ENCODE data around the gene STC2. TPM values are rescaled to one million over a fixed set of nuclear protein-coding genes. Genes with fewer than 3 reads are reported as not detected.

Gene STC2
- total and polyA plus RNA-seq, 2 of the 4 experiments (the other 2 are of a cell fraction), result 87.5 to 270 TPM

DNA sequence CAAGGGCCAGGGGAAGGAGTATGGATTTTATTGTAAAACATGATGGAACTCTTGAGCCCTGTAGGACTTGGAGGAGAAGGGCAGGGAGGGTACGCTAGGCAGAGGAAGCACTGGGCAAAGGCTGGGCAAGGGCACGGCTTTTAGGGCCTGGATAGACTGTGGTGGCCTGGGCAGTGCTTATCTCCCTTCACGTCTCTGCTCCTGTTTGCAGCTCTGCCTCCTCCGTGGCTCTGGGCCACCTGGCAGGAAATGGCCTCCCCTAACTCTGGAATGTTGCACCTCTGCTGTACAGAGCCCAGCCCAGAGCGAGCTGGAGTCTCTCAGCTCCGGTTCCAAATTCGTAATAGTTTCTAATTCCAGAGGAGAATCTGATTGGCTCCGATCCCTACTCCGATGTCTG is 12.2 kb upstream of the STC2 start:
- Histone ChIP-seq H3K23ac (ENCODE audit: low read depth, low read length) (no peak overlapping the region), H2BK5ac (ENCODE audit: low read depth, low read length, poor library complexity, severe bottlenecking) (no peak overlapping the region), H3K14ac (replicated peaks; ENCODE audit: low read depth, low read length) (no peak overlapping the region), H2AK9ac (replicated peaks; ENCODE audit: low read depth, low read length, poor library complexity) (no peak overlapping the region), H2BK120ac (ENCODE audit: low read depth, low read length) (no peak overlapping the region), H3K27me3 (ENCODE audit: control insufficient read depth, insufficient read depth, low read length) (no peaks in the 10 kb centered on the region; the same call in 1 of the 2 replicates), H3K4ac (ENCODE audit: low read depth, low read length) (no peak overlapping the region), H3K9ac (ENCODE audit: low read depth, low read length) (no peak overlapping the region), H3K9me1 (ENCODE audit: insufficient read depth, low read length) (no peaks in the 10 kb centered on the region; the same call in 1 of the 2 replicates), H2AFZ (replicated peaks; ENCODE audit: low read length, poor library complexity) (peak overlapping the region; percentile 54), H2BK20ac (ENCODE audit: low read depth, low read length) (no peak overlapping the region), H3K4me2 (ENCODE audit: low read depth, low read length) (no peak overlapping the region), H4K20me1 (ENCODE audit: insufficient read depth, low read length) (no peaks in the 10 kb centered on the region), H4K5ac (ENCODE audit: low read depth, low read length) (no peak overlapping the region), H3K27ac (ENCODE audit: insufficient read depth, low read length) (no peak overlapping the region), H3K36me3 (ENCODE audit: control insufficient read depth, insufficient read depth, low read length) (no peaks in the 10 kb centered on the region), H3K4me3 (ENCODE audit: insufficient read depth, low read depth, low read length) (no peak overlapping the region), H4K91ac (ENCODE audit: insufficient read depth, low read depth, low read length) (no peak overlapping the region), H3K18ac (ENCODE audit: low read depth, low read length) (no peak overlapping the region), H3K9me3 (ENCODE audit: control insufficient read depth, insufficient read depth, low read length) (no peaks in the 10 kb centered on the region), H2BK15ac (ENCODE audit: low read depth, low read length) (0 out of 3 replicates have a peak overlapping the region, but pooled peaks have one; percentile 22), H2AK5ac (ENCODE audit: low read depth, low read length) (no peak overlapping the region), H3K79me1 (ENCODE audit: low read depth in 1 of 2, low read length in 2 of 2) (no peaks in the 10 kb centered on the region), H3K4me1 (ENCODE audit: control insufficient read depth, insufficient read depth, low read length) (peaks cover 3% of the 10 kb centered on the region; the same call in 1 of the 2 replicates), H4K8ac (ENCODE audit: low read depth in 2 of 2, low read length in 2 of 2) (no peak overlapping the region), H3K56ac (ENCODE audit: extremely low read depth, insufficient read depth, low read length) (no peak overlapping the region)
- DNase-seq (no peak), ATAC-seq (ENCODE audit: low read depth) (no peak)
- no TSS peak for BruUV-seq (replicated peaks)
- POLR2A ChIA-PET (ENCODE audit: unreplicated experiment), result no interaction called here
- TF ChIP-seq SMC3 (IDR thresholded peaks at IDR 0.05; ENCODE audit: low read depth, low read length) (no peak), CHD1 (IDR thresholded peaks at IDR 0.05; ENCODE audit: low read depth, low read length) (no peak), MAFK (IDR thresholded peaks at IDR 0.05; ENCODE audit: low read depth, low read length) (no peak), RAD21 (IDR thresholded peaks at IDR 0.05; ENCODE audit: low read length) (no peak), RFX5 (IDR thresholded peaks at IDR 0.05; ENCODE audit: low read depth, low read length) (no peak), MXI1 (IDR thresholded peaks at IDR 0.05; ENCODE audit: borderline replicate concordance, low read depth, low read length) (no peak), BHLHE40 (IDR thresholded peaks at IDR 0.05; ENCODE audit: low read depth, low read length) (no peak), NFE2L2 (IDR thresholded peaks at IDR 0.05; ENCODE audit: low read depth, low read length) (no peak), POLR2A (IDR thresholded peaks at IDR 0.05; ENCODE audit: low read depth, low read length) (no peak), CEBPB (IDR thresholded peaks at IDR 0.05; ENCODE audit: low read depth, low read length) (no peak)
- TF ChIP-seq, protein P1, sequence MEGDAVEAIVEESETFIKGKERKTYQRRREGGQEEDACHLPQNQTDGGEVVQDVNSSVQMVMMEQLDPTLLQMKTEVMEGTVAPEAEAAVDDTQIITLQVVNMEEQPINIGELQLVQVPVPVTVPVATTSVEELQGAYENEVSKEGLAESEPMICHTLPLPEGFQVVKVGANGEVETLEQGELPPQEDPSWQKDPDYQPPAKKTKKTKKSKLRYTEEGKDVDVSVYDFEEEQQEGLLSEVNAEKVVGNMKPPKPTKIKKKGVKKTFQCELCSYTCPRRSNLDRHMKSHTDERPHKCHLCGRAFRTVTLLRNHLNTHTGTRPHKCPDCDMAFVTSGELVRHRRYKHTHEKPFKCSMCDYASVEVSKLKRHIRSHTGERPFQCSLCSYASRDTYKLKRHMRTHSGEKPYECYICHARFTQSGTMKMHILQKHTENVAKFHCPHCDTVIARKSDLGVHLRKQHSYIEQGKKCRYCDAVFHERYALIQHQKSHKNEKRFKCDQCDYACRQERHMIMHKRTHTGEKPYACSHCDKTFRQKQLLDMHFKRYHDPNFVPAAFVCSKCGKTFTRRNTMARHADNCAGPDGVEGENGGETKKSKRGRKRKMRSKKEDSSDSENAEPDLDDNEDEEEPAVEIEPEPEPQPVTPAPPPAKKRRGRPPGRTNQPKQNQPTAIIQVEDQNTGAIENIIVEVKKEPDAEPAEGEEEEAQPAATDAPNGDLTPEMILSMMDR (conservative IDR thresholded peaks at IDR 0.05; ENCODE audit: low read depth, low read length), result no peak
- TF ChIP-seq, protein P2, sequence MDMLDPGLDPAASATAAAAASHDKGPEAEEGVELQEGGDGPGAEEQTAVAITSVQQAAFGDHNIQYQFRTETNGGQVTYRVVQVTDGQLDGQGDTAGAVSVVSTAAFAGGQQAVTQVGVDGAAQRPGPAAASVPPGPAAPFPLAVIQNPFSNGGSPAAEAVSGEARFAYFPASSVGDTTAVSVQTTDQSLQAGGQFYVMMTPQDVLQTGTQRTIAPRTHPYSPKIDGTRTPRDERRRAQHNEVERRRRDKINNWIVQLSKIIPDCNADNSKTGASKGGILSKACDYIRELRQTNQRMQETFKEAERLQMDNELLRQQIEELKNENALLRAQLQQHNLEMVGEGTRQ (IDR thresholded peaks at IDR 0.05; ENCODE audit: low read depth, low read length), result no peak
- WGBS, 2 experiments (ENCODE audit: extremely low coverage in 2 of 2, insufficient read length in 1 of 2), result 87% methylated on average over 3 of the region's 9 CpGs; no CpG with 5 or more reads in 1 of the 2 experiments
- dilution Hi-C loops (cut with HindIII; ENCODE audit: low sequenced_read_pairs, unreplicated experiment) (no loop called here), intact Hi-C loops (cut with micrococcal nuclease) (no loop called here), in situ Hi-C loops (cut with MboI; ENCODE audit: low sequenced_read_pairs) (no loop called here)
- CTCF ChIA-PET, result no interaction called here

Measured in IMR-90 (cell line).